GM18858 (cell line): Measurements from ENCODE around the gene C6orf141.

Experiments used
- ATAC-seq: cut with Tn5 transposase; IDR thresholded peaks from one replicate; pipeline ENCODE4 v1.9.1; 2021; ENCODE audit not compliant: unreplicated experiment

C6orf141 gene

DNA sequence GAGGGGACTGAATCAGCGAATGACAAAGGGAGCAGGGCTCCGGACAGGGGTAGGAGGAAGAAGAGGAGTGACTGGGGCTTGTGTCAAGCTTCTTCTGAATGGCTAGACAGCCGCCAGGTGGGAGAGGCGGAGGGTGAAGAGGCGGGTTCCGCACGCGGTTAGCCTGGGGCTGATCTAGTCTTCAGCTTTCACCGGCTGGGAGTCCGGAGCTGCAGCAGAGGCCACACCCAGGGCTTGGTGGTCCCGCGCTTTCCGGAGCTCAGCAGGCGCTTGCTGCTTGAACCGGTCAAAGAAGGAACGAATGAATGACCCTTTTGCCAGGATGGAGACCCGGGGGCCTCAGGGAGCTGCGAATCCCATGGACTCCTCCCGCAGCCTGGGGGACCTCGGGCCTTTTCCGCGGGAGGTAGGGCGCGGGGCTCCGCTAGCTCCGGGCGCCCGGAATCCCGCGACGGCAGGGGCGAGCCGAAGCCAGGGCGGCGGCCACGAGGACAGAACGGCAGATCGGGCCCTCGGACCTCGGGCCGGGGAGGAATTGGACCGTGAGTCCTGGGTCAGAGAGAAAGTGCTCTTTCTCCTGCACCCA lies at the start of gene C6orf141:
TSS of gene C6orf141 (plus strand) at position 177 of the 586 bp plus-strand sequence. CDS start at position 302, 125 bp downstream.
- ATAC-seq: peak; percentile 39

DNA sequence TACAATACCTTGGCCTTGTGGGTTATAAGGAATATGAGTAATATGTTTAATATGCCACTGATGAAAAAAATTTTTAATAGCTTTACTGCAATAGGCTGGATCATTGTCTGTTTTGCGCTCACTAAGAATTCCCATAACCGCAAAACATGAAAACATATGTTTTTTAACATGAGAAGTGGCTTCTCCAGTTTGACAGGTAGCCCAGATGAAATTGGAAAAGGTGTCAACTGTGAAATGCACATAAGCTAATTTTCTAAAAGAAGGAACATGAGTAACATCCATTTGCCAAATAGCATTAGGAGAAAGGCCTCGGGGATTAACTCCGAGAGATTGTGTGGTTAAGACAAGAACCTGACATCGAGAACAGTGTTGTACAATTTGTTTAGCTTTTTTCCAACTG lies 45.8 kb upstream of the C6orf141 start:
- ATAC-seq: no peak

DNA sequence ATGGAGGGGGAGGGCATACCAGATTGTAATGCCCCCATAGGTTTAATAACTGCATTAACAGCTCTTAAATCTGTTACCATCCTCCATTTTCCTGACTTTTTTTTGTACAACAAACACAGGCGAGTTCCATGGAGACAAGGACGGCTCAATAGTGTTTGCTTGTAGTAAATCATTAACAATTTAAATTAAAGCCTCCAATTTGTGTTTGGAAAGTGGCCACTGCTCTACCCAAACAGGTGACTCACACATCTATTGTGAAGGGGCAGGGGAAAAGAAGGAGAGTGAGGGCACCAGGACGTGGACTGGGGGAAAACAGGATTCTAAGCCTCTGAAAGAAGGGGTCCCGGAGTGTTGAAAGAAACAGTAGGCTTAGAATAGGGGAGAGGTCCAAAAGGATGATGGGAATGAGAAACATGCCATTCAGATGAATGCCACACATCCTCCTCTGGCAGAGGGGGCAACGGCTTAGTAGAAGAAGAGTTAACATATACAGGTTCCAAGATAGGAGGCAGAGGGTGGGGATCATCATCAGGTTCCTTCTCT lies 43.8 kb upstream of the C6orf141 start:
- ATAC-seq: no peak

DNA sequence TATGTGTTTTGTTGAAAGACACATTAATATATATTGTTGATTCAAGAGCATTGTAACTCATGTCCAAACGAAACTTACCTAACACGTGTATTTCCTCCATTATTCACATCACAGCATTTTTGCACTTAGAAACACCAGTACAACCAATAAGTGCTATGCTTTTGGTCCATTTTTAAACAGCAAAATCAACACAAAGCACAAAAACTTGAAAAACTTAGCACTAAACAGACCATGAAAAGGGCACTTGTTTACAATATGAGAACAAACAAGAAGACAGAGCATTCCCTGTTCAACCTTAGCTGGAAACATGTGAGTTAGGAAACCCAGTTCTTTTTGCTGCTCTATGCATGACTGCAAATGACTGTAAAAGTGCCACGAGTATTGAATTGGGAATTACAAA lies 41.1 kb upstream of the C6orf141 start:
- ATAC-seq: no peak

DNA sequence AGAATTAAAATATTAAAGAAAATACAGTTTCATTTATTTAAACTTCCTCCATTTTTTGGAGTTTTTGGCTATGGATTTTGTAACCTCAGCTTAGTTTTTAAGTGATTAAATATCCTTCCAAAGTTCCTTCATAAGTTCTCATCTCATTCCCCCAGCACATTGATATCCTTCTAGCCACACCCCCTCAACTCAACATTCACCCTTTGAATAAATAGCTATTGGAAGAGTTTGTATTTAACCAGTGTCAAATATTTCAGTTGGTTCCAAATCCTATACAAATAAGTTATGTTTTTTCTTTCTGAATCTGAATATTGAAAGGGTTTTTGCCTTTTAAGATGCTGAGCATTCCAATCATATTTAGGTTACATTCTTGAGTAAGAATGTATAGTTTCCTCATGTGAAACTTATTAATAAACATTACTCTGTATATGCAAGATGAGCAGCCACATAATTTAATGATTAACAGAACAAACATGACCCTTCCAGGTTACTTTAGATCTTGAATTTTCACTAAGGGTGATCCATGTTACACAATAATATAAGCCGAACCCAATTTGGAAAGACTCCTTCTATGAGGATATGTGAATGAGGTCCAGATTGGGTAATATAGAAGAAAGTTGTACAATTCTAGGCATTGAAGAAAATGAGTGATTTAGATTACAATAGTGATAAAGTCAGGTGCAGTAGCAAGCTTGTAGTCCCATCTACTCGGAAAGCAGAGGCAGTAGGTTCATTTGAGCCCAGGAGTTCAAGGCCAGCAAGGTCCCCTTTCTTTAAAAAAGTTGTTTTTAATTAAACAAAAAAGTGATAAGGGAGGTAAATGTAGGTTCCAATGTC lies 37.1 kb upstream of the C6orf141 start:
- ATAC-seq: no peak

DNA sequence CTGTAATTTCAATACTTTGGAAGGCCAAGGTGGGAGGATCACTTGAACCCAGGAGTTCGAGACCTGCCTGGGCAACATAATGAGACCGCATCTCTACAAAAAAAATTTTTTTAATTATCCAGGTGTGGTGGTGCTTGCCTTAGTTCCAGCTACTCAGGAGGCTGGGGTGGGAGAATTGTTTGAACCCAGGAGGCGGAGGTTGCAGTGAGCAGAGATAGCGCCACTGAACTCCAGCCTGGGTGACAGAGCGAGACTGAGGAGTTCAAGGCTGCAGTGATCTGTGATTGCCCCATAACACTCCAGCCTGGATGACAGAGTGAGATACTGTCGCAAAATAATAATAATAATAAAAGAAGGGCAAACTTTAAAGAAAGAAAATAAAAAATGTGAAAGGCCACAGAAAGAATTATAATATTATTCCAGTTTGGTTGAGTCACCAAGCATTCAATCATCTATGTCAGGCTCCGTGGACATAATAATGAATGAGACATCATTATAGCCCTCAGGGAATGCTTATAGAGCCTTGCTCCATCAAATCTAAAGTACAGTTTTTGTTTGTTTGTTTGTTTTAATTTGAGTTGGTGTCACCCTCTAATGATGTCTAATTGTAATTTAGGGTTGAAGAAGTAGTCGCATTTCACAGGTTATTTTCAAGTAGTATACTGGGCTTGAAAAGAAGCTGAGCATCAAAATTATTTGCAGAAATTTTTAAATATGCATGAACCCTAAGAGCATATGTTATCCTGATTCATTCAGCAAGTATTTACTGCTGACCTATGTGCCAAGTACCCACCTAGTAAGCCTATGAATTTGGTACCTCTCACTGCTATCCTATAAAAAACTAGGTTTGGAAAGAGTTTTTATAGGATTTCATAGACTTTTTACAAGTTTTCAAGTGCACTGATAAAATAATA lies 35.6 kb upstream of the C6orf141 start:
- ATAC-seq: no peak

DNA sequence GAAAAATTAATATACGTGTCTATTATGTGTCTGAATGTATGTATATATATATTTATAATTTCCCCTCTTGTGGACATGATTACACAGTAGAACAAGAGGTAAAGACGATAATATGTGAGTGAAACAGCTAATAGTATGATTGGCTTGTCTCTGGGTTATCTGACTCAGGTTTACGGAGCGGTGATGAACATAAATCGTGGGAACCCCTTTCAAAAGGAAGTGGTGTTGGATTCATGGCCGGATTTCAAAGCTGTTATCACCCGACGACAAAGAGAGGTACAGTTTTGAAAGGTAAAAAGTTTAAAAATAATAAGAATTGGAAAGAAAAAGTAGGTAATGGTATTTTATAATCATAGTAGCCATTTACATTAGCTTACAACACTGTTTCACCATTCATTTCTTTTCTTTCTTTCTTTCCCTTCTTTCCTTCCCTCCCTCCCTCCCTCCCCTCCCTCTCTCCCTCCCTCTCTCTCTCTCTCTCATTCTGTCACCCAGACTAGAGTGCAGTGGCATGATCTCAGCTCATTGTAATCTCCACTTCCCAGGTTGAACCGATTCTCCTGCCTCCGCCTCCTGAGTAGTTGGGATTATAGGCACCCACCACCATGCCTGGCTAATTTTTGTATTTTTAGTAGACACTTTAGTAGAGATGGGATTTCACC lies 34.9 kb upstream of the C6orf141 start:
- no peak for ATAC-seq

DNA sequence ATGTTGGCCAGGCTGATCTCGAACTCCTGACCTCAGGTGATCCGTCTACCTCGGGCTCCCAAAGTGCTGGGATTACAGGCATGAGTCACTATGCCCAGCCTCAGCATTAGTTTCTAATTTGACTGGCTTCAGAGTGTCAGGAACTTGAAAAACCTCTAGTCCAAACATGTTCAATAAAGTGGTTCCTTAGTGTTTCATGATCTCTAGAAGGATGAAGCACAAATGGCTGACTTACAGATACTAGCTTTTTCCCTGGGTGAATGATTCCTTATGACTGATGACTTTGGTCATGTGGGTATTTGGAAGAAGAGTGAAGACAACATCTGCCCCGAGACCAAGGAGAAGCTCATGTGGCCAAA lies 34.3 kb upstream of the C6orf141 start:
- ATAC-seq: no peak

DNA sequence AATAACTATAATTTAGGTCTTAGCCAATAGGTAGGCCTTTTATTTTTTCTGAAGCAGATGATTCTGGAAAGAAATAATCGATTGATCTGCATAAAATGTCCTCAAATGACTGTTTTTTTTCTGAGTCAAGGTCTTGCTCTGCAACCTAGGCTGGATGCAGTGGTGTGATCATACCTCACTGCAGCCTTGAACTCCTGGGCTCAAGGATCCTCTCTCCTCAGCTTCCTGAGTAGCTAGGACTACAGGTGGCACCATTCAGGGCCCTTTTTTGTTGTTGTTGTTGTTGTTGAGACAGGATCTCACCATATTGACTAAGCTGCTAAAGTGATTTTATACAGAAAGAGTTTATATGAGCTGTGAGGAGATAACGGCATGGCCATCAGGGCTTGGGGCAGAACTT lies 32.5 kb upstream of the C6orf141 start:
- ATAC-seq: no peak

DNA sequence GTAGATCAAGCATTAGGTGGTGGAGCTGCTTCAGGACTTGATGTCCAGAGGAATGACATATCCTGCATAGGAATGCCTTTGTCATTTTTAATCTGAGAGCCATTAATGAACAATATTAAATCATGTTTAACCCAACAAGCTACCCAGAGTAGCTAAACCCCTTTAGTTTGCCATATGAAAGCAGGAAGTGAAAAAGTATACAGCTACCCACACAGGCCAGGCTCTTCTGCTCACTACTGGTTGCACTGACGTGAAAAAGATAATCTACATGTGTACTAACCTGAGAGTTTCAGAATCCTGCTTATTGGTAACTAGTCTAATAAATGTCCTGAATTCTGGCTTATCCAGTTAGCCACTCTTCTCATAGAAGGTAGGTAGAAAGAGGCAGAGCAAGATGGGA lies 30.8 kb upstream of the C6orf141 start:
- peak; percentile 98 for ATAC-seq

DNA sequence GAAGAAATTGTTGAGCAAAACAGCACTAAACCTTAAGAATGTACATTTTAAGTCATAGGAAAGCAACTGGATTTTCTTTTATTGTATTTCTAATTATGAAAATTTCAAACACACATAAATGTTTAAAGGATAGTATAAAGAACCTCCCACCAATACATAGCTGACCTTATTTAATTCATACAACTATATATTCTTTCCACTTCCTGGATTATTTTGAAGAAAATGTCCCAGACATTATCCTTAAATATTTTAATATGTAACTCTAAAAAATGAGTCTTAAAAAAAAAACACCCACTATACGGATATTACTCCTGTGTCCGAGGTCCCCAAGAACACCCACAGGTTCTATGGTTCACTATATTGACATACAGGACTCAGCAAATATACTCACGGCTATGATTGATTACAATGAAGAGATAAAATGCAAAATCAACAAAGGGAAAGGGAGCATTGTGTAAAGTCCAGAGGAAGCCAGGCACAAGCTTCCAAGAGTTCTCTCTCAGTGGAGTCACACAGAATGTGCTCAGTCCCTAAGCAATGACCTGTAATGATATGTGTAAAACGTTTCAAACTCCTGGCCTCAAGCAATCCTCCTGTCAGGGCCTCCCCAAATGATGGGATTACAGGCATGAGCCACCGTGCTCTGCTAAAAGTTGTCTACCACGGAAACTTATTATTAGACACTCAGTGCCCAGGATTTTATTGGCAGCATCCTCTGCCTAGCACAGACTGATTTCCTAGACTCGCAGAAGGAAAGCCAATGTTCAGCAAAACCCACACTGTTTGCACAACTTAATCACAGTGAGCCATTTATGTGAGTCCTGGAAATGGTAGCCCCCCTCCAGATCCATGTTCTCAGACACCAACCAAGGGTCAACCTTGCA lies 27.5 kb upstream of the C6orf141 start:
- no peak for ATAC-seq

DNA sequence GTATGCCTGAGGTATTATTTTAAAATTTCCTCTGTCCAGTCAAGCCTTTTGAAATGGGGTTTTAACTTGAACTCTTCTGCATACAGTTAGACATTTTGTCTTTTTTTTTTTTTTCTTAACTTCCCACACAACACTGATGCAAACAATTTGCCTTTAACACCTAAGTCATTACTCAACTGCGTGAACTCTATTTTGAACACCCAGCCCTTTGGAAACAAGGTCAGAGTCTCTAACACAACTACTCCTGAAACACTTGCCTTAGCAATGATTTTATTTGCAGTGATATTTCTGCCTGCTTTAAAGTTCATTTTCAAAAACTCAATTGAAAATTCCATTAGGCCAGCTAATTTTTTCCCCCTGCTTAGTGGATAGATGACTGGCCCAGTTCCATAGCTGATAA lies 26.6 kb upstream of the C6orf141 start:
- ATAC-seq: no peak

DNA sequence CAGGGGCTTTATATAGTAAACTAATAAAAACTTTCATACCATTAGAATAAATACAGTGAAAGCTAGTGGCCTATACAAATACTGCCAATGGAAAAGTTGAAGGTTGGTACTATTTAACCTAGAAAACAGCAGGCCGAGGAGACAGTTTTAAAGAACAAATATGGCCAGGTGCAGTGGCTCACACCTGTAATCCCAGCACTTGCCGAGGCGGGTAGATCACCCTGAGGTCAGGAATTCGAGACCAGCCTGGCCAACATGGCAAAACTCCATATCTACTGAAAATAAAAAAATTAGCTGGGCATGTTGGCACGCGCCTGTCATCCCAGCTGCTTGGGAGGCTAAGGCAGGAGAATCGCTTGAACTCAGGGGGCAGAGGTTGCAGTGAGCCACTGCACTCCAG lies 25.9 kb upstream of the C6orf141 start:
- no peak for ATAC-seq

DNA sequence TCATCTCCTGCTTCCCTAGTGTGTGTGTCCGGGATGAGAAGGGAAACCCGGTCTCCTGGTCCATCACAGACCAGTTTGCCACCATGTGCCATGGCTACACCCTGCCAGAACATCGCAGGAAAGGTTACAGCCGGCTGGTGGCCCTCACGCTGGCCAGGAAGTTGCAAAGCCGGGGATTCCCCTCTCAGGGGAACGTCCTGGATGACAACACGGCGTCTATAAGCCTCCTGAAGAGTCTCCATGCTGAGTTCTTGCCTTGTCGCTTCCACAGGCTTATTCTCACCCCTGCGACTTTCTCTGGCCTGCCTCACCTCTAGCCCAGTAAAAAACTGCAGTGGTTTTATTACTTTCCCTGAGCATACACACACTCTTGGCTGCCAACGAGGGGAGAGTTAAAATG lies 23.9 kb upstream of the C6orf141 start:
- ATAC-seq: no peak

DNA sequence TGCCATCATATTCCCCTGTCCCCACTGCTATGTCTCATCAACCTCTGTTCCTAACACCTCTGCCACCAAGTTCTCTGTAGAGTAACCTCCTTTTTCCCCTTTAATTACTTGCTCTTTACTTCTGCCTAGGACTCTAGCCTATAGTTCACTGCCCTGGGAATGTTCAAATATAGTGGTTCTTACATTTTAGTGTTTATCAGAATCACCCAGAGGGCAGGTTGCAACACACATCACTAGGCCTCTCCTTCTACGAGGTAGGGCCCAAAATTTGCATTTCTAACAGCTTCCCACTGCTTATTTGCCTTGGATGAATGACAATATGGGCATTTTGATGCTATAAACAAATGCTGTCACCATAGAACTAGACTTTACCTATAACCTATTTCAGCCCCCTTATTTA lies 23.1 kb upstream of the C6orf141 start:
- ATAC-seq: no peak

DNA sequence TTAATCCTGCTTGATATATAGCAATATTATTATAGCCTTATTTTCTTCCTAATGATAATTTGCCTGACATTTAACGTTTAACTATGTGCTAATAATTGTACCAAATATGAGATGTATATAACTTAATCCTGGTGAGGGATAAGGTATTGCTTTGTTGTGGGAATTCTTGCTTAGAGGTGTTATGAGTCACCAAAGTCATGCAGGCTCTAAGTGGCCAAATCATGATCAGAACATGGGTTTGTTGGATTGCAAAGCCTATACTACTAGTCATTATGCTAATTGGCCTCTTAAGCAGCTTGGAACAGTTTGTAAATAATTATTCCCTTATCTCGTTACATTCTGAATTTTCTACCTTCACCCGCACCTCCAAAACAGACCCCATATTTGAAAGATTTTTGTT lies 21.9 kb upstream of the C6orf141 start:
- ATAC-seq: no peak

DNA sequence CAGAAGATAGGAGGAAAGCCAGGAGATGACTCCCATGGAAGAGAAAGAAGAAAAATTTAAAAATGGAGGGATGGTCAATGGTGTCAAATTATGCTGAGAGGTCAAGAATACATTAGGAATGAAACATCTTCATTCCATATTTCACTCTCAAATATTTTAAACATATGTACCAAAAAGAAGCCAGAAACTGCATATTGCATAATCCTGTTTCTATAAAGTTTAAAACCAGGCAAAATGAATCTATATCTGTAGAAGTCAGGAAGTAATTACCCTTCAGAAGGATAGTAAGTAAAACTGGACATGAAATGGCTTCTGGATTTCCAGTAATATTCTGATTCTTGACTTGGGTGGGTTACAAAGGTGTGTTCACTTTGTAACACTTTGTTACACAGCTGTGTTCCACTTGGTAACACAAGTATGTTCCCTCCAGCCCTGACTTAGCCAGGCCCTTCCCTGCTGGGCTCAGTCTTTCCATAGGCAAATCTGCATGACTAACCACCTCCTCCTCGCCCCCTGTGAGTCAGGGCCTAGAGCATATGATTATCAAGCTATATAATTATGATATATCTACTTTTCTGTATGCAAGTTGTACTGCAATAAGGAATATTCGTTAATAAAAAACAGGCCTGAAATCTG lies 20.2 kb upstream of the C6orf141 start:
- no peak for ATAC-seq

DNA sequence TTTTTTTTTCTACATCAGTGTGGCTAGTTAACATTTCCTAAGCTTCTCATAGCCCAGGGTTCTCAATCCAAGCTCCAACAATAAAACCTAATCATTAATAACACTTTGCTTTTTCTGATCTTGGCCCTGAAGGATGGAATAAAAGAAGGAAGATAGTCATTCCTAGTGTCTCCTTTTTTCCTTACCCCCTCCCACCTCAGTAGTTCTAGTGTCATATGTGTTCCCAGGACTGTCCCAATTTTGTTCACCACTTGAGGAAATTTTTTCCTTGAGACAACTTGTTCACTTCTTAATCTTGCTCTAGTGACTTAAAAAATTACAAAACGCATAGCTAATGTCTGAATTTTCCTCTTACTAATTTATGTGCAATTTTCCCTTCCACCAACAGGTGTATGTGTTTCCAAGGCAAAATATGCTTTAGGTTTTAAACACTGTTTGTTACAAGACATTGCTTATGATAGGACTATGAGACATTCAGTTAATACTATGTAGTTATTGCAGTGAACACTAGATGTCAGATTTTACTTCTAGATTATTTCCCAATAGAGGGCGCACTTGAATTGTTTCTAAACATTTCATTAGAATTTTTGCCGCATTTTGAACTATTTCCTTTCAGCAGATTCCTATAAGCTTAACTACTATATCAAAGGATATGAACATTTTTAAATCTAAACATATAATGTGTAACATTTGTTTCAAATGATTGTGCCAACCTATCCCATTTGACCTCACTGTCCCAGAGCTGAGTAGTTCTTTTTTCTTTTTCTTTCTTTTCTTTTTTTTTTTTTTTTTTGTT lies 18.5 kb upstream of the C6orf141 start:
- peak; percentile 93 for ATAC-seq

DNA sequence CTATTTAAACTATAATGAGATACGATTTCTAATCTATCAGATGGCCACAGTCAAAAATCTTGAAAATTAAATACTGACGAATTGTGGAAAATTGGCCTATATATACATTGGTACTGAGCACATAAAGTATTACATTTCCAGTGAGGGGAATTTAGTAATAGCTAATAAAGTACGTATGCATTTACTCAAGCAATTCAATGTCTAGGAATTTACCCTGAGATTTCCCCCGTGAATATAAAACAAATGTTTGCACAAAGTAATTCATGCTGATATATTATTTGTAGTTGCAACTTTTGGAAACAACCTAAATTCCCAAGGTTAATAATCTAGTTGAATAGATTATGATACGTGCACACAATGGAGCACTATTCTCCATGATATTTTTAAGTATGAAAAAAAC lies 14.7 kb upstream of the C6orf141 start:
- ATAC-seq: no peak
